HepG2 (cell line): ENCODE results near the gene ZNF771. TPM values are rescaled to one million over a fixed set of nuclear protein-coding genes. Genes with fewer than 3 reads are reported as not detected.
A peak's percentile ranks its signal among the peaks of the same experiment; 100 is the strongest.

Experiments
- ARNTL ChIP-seq: sonication (generic); formaldehyde crosslinking; IDR thresholded peaks from 2 replicates; pipeline ENCODE4 v1.4.0; 2020; ENCODE audit warnings: mild to moderate bottlenecking, missing genetic modification reagents
- DNMT3B ChIP-seq: conservative IDR thresholded peaks from 2 replicates; pipeline ENCODE4 v1.6.1; 2016; ENCODE audit warnings: missing biosample characterization, control low read depth
- FOXK2 ChIP-seq: fragments of 450-650 bp; IDR thresholded peaks from 2 replicates; pipeline ENCODE4 v1.6.1; 2016
- FOXM1 ChIP-seq: sonication (generic); formaldehyde crosslinking; IDR thresholded peaks from 2 replicates; pipeline ENCODE4 v1.5.0; 2020; ENCODE audit warnings: missing genetic modification reagents
- HOXD1 ChIP-seq: sonication (generic); formaldehyde crosslinking; IDR thresholded peaks from 2 replicates; pipeline ENCODE4 v1.5.0; 2020; ENCODE audit warnings: missing genetic modification reagents
- KAT2B ChIP-seq: fragments of 150-350 bp; IDR thresholded peaks from 2 replicates; pipeline ENCODE4 v1.6.1; 2014; ENCODE audit warnings: low read depth, low read length, borderline replicate concordance
- MLLT10 ChIP-seq: sonication (generic); formaldehyde crosslinking; IDR thresholded peaks from 2 replicates; pipeline ENCODE4 v1.4.0; 2020; ENCODE audit warnings: missing genetic modification reagents
- MTA1 ChIP-seq: sonication (generic); formaldehyde crosslinking; IDR thresholded peaks from 2 replicates; pipeline ENCODE4 v1.4.0; 2020; ENCODE audit warnings: missing genetic modification reagents, mild to moderate bottlenecking, borderline replicate concordance
- NFYC ChIP-seq: IDR thresholded peaks from 2 replicates; pipeline ENCODE4 v1.6.1; 2016; ENCODE audit warnings: missing genetic modification reagents, missing compliant biosample characterization
- PTBP1 ChIP-seq: fragments of 200-400 bp; formaldehyde crosslinking; IDR thresholded peaks from 2 replicates; pipeline ENCODE4 v1.6.1; 2018; ENCODE audit warnings: low read length, low read depth; ENCODE audit not compliant: poor library complexity, severe bottlenecking
- RBAK ChIP-seq: sonication (generic); formaldehyde crosslinking; IDR thresholded peaks from 2 replicates; pipeline ENCODE4 v1.5.1; 2020; ENCODE audit warnings: mild to moderate bottlenecking, missing genetic modification reagents
- SRY ChIP-seq: sonication (generic); formaldehyde crosslinking; IDR thresholded peaks from 2 replicates; pipeline ENCODE4 v1.8.0; 2022; ENCODE audit warnings: mild to moderate bottlenecking, missing genetic modification reagents
- SSRP1 ChIP-seq: IDR thresholded peaks from 2 replicates; pipeline ENCODE4 v1.6.1; 2016; ENCODE audit warnings: control low read depth
- YY1 ChIP-seq: IDR thresholded peaks from 2 replicates; pipeline ENCODE4 v1.6.1; 2011; ENCODE audit warnings: low read length, low read depth, moderate library complexity, mild to moderate bottlenecking; ENCODE audit not compliant: insufficient read depth, insufficient replicate concordance
- ZNF33B ChIP-seq: sonication (generic); formaldehyde crosslinking; IDR thresholded peaks from 2 replicates; pipeline ENCODE4 v1.5.1; 2020; ENCODE audit warnings: mild to moderate bottlenecking, missing genetic modification reagents
- ZNF432 ChIP-seq: sonication (generic); formaldehyde crosslinking; IDR thresholded peaks from 2 replicates; pipeline ENCODE4 v1.5.0; 2020; ENCODE audit warnings: missing genetic modification reagents, mild to moderate bottlenecking, borderline replicate concordance
- ZNF556 ChIP-seq: sonication (generic); formaldehyde crosslinking; IDR thresholded peaks from 2 replicates; pipeline ENCODE4 v1.4.0; 2020; ENCODE audit warnings: mild to moderate bottlenecking, missing genetic modification reagents, borderline replicate concordance
- ZNF615 ChIP-seq: sonication (generic); formaldehyde crosslinking; IDR thresholded peaks from 2 replicates; pipeline ENCODE4 v1.5.0; 2020; ENCODE audit warnings: mild to moderate bottlenecking, missing genetic modification reagents, borderline replicate concordance
- ZNF678 ChIP-seq: sonication (generic); formaldehyde crosslinking; IDR thresholded peaks from 2 replicates; pipeline ENCODE4 v1.4.0; 2020; ENCODE audit warnings: mild to moderate bottlenecking, missing genetic modification reagents
- polyA plus RNA-seq, 8 experiments: library from polyadenylated mRNA; depleted of rRNA in 3 of 8; stranded (reverse) in 7 of 8; unstranded in 1 of 8; fragments of >200 nt; fragmentation: Illumina TruSeq in 4 of 8; extraction: Trizol in 4 of 8; gene quantifications; 2 replicates each; pipeline versions ENCODE4 v1.2.1 to v1.2.3, GENCODE V29; 2011 to 2016; ENCODE audit warnings: low read depth in 4 of 8, missing spikeins in 1 of 8, mixed read lengths in 1 of 8; ENCODE audit not compliant: insufficient read depth in 1 of 8
- total RNA-seq, 5 experiments: library from RNA; depleted of rRNA; stranded (reverse); fragments of >200 nt; fragmentation: Illumina TruSeq; extraction: Trizol; gene quantifications; 2 replicates each; pipeline ENCODE4 v1.2.3, GENCODE V29; 2016; ENCODE audit warnings: low read depth in 1 of 5
- TF ChIP-seq, protein P1 (sequence below): IDR thresholded peaks from 2 replicates; pipeline ENCODE4 v1.6.1; 2016; ENCODE audit warnings: control low read depth
- TF ChIP-seq, protein P2 (sequence below): sonication (generic); formaldehyde crosslinking; IDR thresholded peaks from 2 replicates; pipeline ENCODE4 v1.4.0; 2020; ENCODE audit warnings: missing genetic modification reagents, mild to moderate bottlenecking, borderline replicate concordance
- TF ChIP-seq, protein P3 (sequence below): sonication (generic); formaldehyde crosslinking; IDR thresholded peaks from 2 replicates; pipeline ENCODE4 v1.5.0; 2020; ENCODE audit warnings: mild to moderate bottlenecking, missing genetic modification reagents, borderline replicate concordance

ZNF771 gene
- total and polyA plus RNA-seq, 2 of the 13 experiments (the other 11 are each of a cell fraction or from before 2014, with no cell fraction given): 5.0 to 11.8 TPM

DNA sequence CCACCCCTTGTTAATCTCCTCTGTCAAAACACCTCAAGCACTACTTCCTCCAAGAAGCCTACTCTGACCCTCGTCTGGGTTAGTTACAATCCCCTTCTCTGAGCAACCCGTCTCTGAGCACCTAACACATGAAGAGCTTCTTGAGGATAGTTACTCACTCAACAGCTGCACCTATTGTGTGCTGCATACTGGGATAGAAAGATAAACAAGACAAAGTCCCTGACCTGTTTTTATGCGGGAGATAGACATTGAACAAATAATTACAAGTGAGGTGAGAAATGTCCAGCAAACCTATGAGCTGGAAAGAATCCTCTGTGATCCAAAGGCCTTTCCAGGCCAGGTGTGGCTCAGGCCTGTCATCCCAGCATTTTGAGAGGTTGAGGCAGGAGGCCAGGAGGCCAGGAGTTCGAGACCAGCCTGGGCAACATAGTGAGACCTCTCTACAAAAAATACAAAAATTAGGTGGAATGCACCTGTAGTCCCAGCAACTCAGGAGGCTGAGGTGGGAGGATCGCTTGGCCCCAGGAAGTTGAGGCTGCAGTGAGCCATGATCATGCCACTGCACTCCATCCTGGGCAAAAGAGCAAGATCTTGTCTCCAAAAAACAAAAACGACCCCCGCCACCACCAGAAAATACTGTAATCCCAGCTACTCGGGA, 5.5 kb upstream of the ZNF771 start (continued):
- no peak for TF ChIP-seq YY1
- no peak for TF ChIP-seq ZNF33B (CRISPR knock-in tag)
- no peak for TF ChIP-seq ZNF615 (CRISPR knock-in tag)
- TF ChIP-seq, protein P1, sequence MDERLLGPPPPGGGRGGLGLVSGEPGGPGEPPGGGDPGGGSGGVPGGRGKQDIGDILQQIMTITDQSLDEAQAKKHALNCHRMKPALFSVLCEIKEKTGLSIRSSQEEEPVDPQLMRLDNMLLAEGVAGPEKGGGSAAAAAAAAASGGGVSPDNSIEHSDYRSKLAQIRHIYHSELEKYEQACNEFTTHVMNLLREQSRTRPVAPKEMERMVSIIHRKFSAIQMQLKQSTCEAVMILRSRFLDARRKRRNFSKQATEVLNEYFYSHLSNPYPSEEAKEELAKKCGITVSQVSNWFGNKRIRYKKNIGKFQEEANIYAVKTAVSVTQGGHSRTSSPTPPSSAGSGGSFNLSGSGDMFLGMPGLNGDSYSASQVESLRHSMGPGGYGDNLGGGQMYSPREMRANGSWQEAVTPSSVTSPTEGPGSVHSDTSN (CRISPR knock-in tag): peak; percentile 7; the same call in 1 of the 2 replicates
- TF ChIP-seq KAT2B: no peak
- TF ChIP-seq, protein P2, sequence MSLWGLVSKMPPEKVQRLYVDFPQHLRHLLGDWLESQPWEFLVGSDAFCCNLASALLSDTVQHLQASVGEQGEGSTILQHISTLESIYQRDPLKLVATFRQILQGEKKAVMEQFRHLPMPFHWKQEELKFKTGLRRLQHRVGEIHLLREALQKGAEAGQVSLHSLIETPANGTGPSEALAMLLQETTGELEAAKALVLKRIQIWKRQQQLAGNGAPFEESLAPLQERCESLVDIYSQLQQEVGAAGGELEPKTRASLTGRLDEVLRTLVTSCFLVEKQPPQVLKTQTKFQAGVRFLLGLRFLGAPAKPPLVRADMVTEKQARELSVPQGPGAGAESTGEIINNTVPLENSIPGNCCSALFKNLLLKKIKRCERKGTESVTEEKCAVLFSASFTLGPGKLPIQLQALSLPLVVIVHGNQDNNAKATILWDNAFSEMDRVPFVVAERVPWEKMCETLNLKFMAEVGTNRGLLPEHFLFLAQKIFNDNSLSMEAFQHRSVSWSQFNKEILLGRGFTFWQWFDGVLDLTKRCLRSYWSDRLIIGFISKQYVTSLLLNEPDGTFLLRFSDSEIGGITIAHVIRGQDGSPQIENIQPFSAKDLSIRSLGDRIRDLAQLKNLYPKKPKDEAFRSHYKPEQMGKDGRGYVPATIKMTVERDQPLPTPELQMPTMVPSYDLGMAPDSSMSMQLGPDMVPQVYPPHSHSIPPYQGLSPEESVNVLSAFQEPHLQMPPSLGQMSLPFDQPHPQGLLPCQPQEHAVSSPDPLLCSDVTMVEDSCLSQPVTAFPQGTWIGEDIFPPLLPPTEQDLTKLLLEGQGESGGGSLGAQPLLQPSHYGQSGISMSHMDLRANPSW (CRISPR knock-in tag): 0 out of 2 replicates have a peak, but pooled peaks have one; percentile 44
- TF ChIP-seq NFYC (CRISPR knock-in tag): no peak; the same call in 1 of the 2 replicates
- TF ChIP-seq SRY (CRISPR knock-in tag): no peak
- TF ChIP-seq MTA1 (CRISPR knock-in tag): 0 out of 2 replicates have a peak, but pooled peaks have one; percentile 23
- 0 out of 2 replicates have a peak, but pooled peaks have one; percentile 39 for TF ChIP-seq HOXD1
- TF ChIP-seq FOXM1 (CRISPR knock-in tag): no peak
- TF ChIP-seq ZNF556 (CRISPR knock-in tag): no peak
- TF ChIP-seq ARNTL: peak; percentile 32; the same call in 1 of the 2 replicates
- no peak for TF ChIP-seq MLLT10 (CRISPR knock-in tag)
- peak; percentile 83; the same call in 1 of the 2 replicates for TF ChIP-seq SSRP1 (CRISPR knock-in tag)
- peak; percentile 97 for TF ChIP-seq FOXK2
- no peak for TF ChIP-seq RBAK (CRISPR knock-in tag)
- TF ChIP-seq PTBP1: no peak
- no peak for TF ChIP-seq ZNF678 (CRISPR knock-in tag)
- no peak; the same call in 1 of the 2 replicates for TF ChIP-seq DNMT3B (CRISPR knock-in tag)
- no peak for TF ChIP-seq ZNF432 (CRISPR knock-in tag)
- TF ChIP-seq, protein P3, sequence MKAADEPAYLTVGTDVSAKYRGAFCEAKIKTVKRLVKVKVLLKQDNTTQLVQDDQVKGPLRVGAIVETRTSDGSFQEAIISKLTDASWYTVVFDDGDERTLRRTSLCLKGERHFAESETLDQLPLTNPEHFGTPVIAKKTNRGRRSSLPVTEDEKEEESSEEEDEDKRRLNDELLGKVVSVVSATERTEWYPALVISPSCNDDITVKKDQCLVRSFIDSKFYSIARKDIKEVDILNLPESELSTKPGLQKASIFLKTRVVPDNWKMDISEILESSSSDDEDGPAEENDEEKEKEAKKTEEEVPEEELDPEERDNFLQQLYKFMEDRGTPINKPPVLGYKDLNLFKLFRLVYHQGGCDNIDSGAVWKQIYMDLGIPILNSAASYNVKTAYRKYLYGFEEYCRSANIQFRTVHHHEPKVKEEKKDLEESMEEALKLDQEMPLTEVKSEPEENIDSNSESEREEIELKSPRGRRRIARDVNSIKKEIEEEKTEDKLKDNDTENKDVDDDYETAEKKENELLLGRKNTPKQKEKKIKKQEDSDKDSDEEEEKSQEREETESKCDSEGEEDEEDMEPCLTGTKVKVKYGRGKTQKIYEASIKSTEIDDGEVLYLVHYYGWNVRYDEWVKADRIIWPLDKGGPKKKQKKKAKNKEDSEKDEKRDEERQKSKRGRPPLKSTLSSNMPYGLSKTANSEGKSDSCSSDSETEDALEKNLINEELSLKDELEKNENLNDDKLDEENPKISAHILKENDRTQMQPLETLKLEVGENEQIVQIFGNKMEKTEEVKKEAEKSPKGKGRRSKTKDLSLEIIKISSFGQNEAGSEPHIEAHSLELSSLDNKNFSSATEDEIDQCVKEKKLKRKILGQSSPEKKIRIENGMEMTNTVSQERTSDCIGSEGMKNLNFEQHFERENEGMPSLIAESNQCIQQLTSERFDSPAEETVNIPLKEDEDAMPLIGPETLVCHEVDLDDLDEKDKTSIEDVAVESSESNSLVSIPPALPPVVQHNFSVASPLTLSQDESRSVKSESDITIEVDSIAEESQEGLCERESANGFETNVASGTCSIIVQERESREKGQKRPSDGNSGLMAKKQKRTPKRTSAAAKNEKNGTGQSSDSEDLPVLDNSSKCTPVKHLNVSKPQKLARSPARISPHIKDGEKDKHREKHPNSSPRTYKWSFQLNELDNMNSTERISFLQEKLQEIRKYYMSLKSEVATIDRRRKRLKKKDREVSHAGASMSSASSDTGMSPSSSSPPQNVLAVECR (CRISPR knock-in tag): peak; percentile 61
